Kidney (tissue), 14 donors: ENCODE results near the gene GNAI1. TPM values are rescaled to one million over a fixed set of nuclear protein-coding genes. Genes with fewer than 3 reads are reported as not detected.
"Not testable (repeated sequence)": the region's sequence is repeated elsewhere in the genome, so short reads cannot be mapped to it uniquely, and the experiment has no call there.

ENCODE experiments used
- DNase-seq, 5 donors: peaks; one replicate each; pipeline ENCODE4 v3.0.0-alpha.2; 2013 to 2020
- FAIRE-seq: peaks from 2 replicates; lab custom pipeline; 2012; peaks lifted over from hg19 to GRCh38; lab: Jason Lieb, UNC
- H3K27ac ChIP-seq, 2 donors: one replicate each; pipeline ENCODE4 v1.7.0; 2013; ENCODE audit warnings: low read depth in 2 of 2, low read length in 2 of 2, inconsistent platforms in 1 of 2
- H3K27me3 ChIP-seq: one replicate; pipeline ENCODE4 v1.7.1; 2013; ENCODE audit warnings: low read length, inconsistent platforms; ENCODE audit not compliant: control insufficient read depth, insufficient read depth
- H3K36me3 ChIP-seq, 3 donors: one replicate each; pipeline versions ENCODE4 v1.7.0 to v1.7.1; 2013; ENCODE audit warnings: low read length in 3 of 3, control low read depth in 1 of 3, inconsistent platforms in 1 of 3; ENCODE audit not compliant: insufficient read depth in 3 of 3, control insufficient read depth in 2 of 3
- H3K4me1 ChIP-seq, 3 donors: one replicate each; pipeline versions ENCODE4 v1.7.0 to v1.7.1; 2013; ENCODE audit warnings: low read length in 3 of 3, inconsistent platforms in 1 of 3, low read depth in 1 of 3; ENCODE audit not compliant: control insufficient read depth in 2 of 3, insufficient read depth in 2 of 3
- H3K4me3 ChIP-seq, 3 donors: one replicate each; pipeline versions ENCODE4 v1.7.0 to v1.8.1; 2013; ENCODE audit warnings: low read length in 3 of 3, control low read depth in 1 of 3, inconsistent platforms in 1 of 3
- H3K9ac ChIP-seq, 3 donors: one replicate each; pipeline versions ENCODE4 v1.7.0 to v1.7.1; 2013; ENCODE audit warnings: low read length in 3 of 3, control low read depth in 1 of 3, inconsistent platforms in 1 of 3
- H3K9me3 ChIP-seq, 3 donors: one replicate each; pipeline versions ENCODE4 v1.7.0 to v1.7.1; 2013; ENCODE audit warnings: low read length in 3 of 3, control low read depth in 1 of 3, inconsistent platforms in 1 of 3; ENCODE audit not compliant: control insufficient read depth in 2 of 3, insufficient read depth in 1 of 3
- intact Hi-C: fragments of 100-400 bp; cut with DNase I; formaldehyde crosslinking; loops from one replicate; pipeline ENCODE4 v1.11.1; 2022
- polyA plus RNA-seq: library from polyadenylated mRNA; stranded (reverse); fragments of 350-450 nt; fragmentation: Illumina TruSeq; extraction: RNeasy Lipid Tissue Mini Kit (QIAGEN cat#74804); gene quantifications from one replicate; pipeline ENCODE4 v1.2.3, GENCODE V29; 2014; ENCODE audit warnings: low read depth, low replicate concordance; ENCODE audit not compliant: insufficient read depth
- total RNA-seq: library from RNA; stranded (reverse); fragmentation: NEBNext Ultra II Directional; extraction: Animal tissue kit (Norgen Biotek cat#: 25700); gene quantifications from one replicate; pipeline ENCODE4 v1.2.1, GENCODE V29; 2021
- TF ChIP-seq, protein P1 (sequence below): IDR thresholded peaks from 3 replicates; pipeline ENCODE4 v1.5.1; 2012; ENCODE audit warnings: mild to moderate bottlenecking, moderate library complexity, borderline replicate concordance; ENCODE audit not compliant: insufficient read depth; ENCODE audit errors: extremely low read depth
- donor health status: control.
- donor health status: control.
- donor health status: control.
- donor health status: control.
- donor health status: control.
- donor health status: DM: yes; HTN: yes; CAD: no.
- donor health status: Normal renal cell carcinoma (clear cell type).

The GNAI1 gene
- total and polyA plus RNA-seq, 2 donors from 2014 or later = 41.9 to 105 TPM

DNA sequence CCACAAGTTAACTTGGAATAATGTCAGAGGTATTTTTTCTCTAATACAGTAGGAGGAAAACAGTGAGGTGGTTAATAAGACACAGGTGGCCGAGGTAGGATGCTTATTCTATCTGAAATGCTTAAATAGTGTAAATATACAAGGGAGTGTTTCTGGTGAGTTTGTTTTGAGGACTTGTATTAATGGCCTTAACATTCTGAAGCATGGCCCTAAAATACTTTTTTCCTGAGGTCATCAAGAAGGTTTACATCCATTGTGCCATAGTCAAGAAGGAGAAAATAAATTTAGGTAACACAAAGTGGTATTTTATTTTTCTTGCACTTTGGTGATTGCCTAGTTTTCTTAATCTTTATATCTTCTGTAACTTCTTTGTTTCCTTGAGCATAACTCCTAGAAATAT lies 18.8 kb downstream of the GNAI1 start:
- no peak overlapping the region for H3K9ac ChIP-seq
- no peaks in the 10 kb centered on the region for H3K36me3 ChIP-seq
- H3K27ac ChIP-seq = no peak overlapping the region
- peak in 1 of 5 donors; percentile 12 for DNase-seq
- no peaks in the 10 kb centered on the region for H3K27me3 ChIP-seq
- no peaks in the 10 kb centered on the region for H3K4me1 ChIP-seq
- no peaks in the 10 kb centered on the region for H3K9me3 ChIP-seq
- intact Hi-C loops = no loop called here
- TF ChIP-seq, protein P1, sequence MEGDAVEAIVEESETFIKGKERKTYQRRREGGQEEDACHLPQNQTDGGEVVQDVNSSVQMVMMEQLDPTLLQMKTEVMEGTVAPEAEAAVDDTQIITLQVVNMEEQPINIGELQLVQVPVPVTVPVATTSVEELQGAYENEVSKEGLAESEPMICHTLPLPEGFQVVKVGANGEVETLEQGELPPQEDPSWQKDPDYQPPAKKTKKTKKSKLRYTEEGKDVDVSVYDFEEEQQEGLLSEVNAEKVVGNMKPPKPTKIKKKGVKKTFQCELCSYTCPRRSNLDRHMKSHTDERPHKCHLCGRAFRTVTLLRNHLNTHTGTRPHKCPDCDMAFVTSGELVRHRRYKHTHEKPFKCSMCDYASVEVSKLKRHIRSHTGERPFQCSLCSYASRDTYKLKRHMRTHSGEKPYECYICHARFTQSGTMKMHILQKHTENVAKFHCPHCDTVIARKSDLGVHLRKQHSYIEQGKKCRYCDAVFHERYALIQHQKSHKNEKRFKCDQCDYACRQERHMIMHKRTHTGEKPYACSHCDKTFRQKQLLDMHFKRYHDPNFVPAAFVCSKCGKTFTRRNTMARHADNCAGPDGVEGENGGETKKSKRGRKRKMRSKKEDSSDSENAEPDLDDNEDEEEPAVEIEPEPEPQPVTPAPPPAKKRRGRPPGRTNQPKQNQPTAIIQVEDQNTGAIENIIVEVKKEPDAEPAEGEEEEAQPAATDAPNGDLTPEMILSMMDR = no peak
- FAIRE-seq = no peak
- H3K4me3 ChIP-seq = no peak overlapping the region

DNA sequence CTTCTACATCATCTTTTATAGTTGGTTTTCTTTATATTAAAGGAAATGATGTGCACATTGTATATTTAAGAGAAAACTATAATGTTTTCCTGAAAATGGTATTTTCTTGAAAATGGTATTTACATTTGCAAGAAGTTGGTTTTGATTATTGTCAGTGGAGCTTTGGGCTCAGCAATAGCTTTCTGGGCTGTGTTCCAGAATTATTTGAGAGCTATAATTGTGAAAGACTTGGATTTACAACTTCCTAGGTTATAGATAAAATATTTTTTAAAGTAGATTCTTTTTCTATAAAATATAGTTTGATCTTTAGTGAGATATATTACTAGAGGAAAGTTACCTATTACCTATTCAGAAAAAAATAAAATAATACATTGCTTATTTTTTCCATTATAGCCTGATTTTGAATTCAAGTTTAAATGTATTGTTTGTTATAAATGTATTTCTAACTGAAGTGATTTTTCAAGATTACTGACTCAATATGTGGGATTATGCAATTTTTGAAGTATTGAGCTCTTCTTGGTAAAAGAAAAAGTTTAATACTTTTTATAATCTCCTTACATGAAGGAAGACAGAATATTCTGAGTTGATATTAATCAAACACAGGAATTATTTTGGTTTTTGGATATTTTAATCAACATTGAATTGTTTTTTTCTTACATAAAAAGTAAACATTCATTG lies 20.2 kb downstream of the GNAI1 start:
- TF ChIP-seq, protein P1 = no peak
- H3K9me3 ChIP-seq = no peaks in the 10 kb centered on the region
- H3K27ac ChIP-seq = no peak overlapping the region
- intact Hi-C loops = no loop called here
- peaks cover 0 to 3% (median 0%) of the 10 kb centered on the region in 3 donors for H3K4me1 ChIP-seq
- no peak overlapping the region for H3K4me3 ChIP-seq
- H3K27me3 ChIP-seq = no peaks in the 10 kb centered on the region
- FAIRE-seq (peak; percentile 71), DNase-seq (peak in 1 of 5 donors; percentile 37)
- H3K36me3 ChIP-seq = no peaks in the 10 kb centered on the region
- H3K9ac ChIP-seq = no peak overlapping the region

DNA sequence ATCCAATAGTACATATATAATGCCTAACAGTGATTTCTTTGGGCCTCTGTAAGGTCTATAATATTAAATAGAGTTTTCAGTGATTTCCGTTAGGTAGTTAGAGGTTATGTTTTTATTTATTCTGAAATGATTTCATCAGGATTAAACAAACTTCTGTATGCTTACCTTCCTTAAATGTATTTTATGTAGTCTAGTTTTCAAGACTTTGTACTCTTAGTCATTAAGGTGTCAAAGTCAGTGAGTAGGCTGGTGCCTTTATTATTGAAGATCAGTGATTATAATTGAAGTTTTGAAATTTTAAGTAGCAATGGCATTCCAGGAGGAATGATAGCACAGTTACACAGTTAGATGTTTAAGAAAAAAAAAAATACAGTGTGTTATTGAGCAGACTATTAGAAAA lies 20.7 kb downstream of the GNAI1 start:
- Histone ChIP-seq H3K27ac (no peak overlapping the region), H3K4me3 (no peak overlapping the region), H3K27me3 (no peaks in the 10 kb centered on the region), H3K9me3 (no peaks in the 10 kb centered on the region), H3K9ac (no peak overlapping the region), H3K4me1 (peaks cover 0 to 3% (median 0%) of the 10 kb centered on the region in 3 donors), H3K36me3 (no peaks in the 10 kb centered on the region)
- DNase-seq (no peak), FAIRE-seq (no peak)
- TF ChIP-seq, protein P1 = no peak
- intact Hi-C loops = no loop called here

DNA sequence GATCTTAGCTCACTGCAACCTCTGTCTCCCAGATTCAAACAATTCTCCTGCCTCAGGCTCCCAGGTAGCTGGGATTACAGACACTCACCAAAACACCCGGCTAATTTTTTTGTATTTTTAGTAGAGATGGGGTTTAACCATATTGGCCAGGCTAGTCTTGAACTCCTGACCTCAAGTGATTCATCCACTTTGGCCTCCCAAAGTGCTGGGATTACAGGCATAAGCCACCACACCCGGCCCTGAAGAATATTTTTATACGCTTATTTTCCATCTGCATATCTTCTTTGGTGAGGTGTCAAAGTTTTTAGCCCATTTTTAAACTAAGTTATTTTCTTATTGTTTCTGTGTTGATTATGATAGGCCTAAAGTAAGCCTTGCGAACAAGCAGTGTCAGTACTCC lies 23.1 kb downstream of the GNAI1 start:
- H3K4me3 ChIP-seq, H3K36me3 ChIP-seq, H3K9me3 ChIP-seq, intact Hi-C loops, H3K27ac ChIP-seq, H3K9ac ChIP-seq, DNase-seq, FAIRE-seq, H3K27me3 ChIP-seq, H3K4me1 ChIP-seq: not testable (repeated sequence)
